HG03521 (cell line): ENCODE data around the gene ASB14.
"Not testable (repeated sequence)": the region's sequence is repeated elsewhere in the genome, so short reads cannot be mapped to it uniquely, and the experiment has no call there.

ENCODE experiments used
- ATAC-seq: cut with Tn5 transposase; IDR thresholded peaks from one replicate; pipeline ENCODE4 v1.9.1; 2021; ENCODE audit warnings: mild to moderate bottlenecking, moderate library complexity; ENCODE audit not compliant: unreplicated experiment

The ASB14 gene

DNA sequence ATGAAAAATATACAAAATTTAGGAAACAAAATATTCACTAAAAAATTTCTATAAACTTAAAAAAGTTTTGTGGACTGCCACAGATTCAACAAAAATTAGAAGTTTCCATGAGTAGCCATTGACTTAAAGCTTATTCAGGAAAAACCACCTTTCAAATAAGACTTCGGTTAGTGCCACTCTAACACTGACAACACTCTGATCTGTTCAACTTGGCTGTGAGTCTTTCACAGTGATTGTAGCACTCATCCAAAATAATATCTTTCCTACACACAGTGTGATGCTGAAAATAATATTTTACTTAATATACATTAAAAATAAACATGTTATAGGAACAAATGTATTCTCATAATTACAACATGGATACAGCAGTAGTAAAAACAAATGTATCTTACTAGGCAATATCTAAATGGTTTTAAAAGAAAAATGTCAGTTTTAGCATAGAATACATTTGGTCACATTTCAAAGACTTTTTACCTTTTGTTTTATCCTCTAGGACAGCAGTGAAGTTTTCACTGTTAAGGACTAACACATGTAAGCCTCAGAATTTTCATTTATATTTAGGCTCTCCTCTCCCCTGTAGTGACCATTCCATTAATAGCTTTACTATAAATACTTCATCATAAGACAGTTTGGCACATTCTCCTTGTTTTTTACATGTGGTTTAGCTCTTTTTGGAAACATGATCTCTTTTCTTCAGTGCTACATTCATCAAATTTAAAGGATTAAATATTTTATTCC is at the start of gene ASB14:
Gene ASB14 (minus strand): TSS at position 527 of the 738 bp plus-strand sequence. CDS start 652 bp downstream, outside the sequence.
- no peak for ATAC-seq

DNA sequence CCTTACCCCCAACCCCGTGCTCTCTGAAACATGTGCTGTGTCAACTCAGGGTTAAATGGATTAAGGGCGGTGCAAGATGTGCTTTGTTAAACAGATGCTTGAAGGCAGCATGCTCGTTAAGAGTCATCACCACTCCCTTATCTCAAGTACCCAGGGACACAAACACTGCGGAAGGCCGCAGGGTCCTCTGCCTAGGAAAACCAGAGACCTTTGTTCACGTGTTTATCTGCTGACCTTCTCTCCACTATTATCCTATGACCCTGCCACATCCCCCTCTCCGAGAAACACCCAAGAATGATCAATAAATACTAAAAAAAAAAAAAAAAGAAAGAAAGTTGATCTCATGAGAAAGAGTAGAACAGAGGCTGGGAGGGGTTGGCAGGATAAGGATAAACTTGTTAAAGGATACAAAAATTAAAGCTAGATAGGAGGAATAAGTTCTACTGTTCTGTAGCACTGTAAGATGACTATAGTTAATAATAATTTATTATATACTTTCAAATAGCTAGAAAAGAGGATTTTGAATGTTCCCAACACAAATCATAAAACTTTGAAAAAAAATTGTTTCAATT is 46.7 kb upstream of the ASB14 start:
- not testable (repeated sequence) for ATAC-seq

DNA sequence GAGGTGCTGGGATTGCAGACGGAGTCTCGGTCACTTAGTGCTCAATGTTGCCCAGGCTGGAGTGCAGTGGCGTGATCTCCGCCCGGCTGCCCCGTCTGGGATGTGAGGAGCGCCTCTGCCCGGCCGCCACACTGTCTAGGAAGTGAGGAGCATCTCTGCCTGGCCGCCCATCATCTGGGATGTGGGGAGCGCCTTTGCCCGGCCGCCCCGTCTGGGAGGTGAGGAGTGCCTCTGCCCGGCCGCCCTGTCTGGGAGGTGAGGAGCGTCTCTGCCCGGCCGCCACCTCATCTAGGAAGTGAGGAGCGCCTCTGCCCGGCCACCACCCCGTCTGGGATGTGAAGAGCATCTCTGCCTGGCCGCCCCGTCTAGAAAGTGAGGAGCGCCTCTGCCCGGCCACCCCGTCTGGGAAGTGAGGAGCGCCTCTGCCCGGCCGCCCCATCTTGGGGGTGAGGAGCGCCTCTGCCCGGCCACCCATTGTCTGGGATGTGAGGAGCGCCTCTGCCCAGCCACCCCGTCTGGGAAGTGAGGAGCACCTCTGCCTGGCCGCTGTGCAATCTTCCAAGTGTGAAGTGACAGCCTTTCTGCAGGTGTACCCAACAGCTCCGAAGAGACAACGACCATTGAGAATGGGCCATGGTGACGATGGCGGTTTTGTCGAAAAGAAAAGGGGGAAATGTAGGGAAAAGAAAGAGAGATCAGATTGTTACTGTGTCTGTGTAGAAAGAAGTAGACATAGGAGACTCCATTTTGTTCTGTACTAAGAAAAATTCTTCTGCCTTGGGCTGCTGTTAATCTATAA is 46.0 kb upstream of the ASB14 start:
- not testable (repeated sequence) for ATAC-seq

DNA sequence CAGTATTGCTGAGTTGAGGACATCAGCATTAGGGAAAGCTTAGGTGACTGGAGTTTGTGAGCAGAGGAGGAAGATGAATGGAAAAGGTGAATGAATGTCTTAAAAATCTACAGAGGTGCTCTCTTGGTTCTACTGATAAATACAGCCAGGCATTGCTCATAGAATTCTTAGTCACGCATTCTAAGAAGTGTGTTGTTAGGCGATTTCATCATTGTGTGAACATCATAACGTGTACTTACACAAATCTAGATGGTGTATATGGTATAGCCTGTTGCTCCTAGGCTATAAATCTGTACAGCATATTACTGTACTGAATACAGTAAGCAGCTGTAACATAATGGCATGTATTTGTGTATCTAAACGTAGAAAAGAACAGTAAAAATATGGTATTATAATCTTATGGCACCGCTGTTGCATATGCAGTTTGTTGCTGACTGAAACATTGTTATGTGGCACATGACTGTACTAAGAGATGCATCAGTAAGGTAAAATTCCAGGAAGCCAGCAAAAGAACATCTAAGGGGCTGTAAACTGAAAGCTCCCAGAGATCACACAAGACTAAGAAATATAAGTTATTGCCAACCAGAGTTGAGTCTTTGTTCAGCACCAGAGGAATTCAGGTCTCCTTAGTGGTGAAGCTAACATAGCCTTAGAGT is 42.9 kb upstream of the ASB14 start:
- ATAC-seq = no peak

DNA sequence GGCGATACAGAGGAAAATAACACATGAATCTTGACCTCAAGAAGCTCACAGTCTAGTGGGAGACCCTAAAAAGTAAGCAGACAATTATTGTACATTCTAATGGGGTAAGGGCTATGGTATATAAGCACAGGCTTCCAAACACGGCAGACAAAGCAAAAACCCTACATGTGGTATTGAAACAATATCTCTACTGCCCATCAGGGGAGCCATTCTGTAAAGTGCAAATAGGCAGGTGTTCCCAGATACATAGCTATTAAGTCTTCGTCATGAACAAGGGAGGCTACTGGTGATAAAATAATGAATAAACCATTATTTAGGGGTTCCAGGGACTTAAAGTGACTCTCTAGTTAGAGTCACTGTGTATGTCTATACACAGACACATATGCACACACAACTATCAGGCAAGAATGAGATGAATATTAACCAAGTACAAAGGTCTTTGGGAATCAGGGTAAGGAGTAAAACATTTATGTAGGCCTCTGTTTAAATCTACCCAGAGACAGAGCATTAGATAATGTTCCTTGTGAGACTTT is 38.7 kb upstream of the ASB14 start:
- no peak for ATAC-seq

DNA sequence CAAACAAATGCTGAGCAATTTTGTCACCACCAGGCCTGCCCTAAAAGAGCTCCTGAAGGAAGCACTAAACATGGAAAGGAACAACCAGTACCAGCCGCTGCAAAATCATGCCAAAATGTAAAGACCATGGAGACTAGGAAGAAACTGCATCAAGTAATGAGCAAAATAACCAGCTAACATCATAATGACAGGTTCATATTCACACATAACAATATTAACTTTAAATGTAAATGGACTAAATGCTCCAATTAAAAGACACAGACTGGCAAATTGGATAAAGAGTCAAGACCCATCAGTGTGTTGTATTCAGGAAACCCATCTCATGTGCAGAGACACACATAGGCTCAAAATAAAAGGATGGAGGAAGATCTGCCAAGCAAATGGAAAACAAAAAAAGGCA is 34.0 kb upstream of the ASB14 start:
- not testable (repeated sequence) for ATAC-seq

DNA sequence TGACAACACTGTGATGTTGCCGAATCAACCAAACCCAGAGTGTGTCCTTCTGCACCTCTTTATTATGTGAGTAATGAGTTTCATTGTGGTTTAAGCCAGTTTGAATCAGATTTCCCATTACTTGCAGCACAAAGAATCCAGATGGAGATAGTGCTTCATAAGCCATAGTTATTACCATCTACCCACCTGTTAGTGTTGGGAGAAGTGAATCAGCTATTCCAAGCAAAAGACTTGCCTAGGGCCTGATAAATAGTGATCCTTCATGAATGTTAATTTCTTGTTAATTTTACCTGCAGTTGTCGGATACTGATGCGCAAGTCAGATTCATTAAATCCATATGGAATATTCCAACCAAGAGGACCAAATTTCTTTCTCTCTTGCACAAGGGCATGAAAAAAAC is 21.7 kb upstream of the ASB14 start:
- no peak for ATAC-seq

DNA sequence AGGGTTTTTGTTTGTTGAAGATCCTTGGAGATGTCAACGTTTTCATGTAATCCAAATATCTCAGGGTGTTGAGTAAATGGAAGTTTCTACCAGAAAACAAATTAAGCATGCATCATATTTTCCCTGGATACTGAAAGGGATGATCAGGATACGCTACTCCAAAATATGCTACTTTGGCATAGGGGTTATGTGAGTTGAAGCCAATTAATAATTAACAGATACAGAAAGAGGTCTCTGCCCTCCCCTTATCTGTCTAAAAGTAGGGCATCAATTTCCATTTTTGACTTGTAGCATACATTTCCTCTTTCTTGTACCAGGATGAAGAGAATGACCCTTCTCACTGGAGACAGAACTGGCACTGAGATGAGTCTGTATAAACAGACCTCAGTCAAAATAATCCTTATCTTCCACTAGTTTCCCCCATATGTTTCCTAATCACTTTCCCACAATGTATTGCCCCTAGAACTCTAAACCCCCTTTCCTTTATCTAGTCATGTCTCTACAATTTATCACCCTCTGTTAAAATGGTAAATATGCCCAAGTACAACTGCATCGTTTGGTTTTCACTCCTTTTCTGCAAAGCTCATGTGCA is 17.4 kb upstream of the ASB14 start:
- ATAC-seq = no peak

DNA sequence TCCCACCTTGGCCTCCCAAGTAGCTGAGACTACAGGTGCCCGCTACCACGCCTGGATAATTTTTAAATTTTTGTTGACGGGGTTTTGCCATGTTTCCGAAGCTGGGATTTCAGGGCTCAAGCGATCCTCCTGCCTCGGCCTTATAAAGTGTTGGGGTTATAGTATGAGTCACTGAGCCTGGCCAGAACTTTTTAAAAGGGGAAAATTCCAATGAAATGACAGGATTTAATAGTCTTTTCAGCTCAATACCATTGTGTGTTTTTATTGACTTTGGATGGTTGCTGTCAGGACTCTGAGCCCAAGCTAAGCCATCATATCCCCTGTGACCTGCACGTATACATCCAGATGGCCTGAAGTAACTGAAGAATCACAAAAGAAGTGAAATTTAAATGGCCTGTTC is 11.0 kb upstream of the ASB14 start:
- ATAC-seq = not testable (repeated sequence)

DNA sequence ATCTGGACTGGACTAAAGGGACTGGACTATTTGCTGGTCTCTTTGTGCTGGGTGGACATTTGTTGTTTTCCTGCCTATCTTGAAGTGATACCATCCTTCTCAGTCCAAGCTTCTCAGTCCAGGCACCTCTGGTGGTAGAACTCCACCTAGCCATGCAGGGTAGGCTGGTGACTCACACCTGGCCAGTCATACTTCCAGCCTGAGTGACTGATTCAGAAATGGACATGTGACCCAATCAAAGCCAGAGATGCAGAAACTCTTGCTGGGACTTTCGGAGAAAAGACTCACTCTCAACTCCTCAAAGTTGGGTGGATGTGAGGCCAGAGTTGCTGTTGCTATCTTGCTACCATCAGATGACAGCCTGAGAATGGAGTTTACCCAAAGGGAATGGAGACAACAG is 5.6 kb upstream of the ASB14 start:
- ATAC-seq = no peak

DNA sequence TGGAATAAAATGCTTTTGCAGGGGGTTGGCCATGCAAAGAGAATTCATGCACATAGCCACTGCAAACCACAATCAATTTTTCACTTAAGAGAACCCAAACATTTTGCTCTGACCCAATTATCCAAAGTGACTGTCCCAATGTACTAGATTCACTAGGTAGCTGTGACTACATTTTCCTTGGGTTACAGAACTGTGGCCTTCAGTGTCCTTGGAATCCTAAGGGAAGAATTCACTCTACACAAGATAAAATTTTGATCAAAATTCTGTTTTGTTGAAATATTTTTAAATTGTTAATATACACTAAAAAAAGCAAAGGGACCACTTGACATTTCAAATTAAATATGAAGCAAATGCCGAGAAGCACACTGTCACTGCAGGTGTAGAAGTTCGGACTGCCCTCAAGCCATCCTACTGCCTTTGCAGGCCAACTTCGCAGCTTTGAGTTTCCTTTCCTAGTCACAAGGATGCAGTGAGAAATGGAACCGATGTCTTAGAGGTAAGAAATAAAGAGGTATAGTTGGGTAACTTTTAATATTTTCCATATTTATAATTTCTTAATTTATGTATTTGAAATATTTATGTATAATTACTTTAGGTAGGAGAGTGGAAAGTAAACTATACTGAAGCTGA is 527 bp upstream of the ASB14 start:
- no peak for ATAC-seq

DNA sequence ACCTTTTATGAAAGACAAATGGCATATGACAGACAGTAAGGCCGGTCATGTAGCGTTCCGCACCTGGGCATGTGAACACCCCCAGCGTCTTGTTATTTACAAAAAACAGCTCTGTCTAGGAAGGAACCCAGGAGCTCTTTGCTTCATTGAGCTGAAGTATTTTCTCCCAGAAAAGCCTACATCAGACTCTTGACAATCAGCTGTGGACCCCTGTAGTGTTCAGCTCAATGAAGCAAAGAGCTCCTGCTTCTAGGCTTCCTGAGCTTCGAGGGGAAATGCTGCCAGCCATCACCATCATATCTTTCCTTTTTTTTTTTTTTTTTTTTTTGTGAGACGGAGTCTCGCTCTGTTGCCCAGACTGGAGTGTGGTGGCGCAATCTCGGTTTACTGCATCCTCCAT is 4.1 kb downstream of the ASB14 start:
- ATAC-seq = no peak

DNA sequence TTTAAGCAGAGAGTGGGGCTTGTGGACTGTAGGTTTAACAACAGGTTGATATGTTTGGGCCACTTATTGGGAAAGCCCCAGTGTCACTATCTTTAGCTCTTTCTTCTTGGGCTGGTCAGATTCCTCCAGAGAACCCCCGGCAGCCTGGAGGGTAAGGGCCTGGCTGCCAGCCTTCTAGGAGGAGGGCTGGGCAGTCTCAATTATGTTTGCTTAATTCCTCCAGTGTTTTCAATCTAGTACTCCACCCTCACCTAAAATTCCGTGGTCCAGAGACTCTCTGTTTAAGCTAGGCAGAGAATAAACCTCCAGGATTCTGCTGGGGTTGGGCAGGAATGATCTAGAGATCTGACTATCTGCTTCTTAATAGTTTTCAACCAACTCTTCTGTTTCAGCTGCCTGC is 5.3 kb downstream of the ASB14 start:
- no peak for ATAC-seq

DNA sequence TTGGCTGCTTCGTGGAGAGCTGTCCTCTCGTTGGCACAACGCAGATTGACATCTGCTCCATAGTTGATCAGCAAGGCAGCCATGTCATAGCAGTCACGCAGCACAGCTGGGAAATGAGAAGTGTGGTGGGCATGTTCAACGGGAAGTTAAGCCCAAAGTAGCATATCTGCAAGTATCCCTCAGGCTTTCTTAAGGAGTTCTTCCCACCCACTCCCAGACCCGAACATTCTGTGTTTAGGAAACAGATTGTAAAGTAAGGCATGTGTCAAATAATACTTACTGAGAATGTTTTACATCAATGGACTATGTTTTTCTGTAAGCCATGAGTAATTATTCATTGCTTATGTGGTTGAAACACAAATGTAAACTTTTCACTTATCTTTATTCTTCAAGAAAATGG is 9.2 kb downstream of the ASB14 start:
- ATAC-seq = no peak

DNA sequence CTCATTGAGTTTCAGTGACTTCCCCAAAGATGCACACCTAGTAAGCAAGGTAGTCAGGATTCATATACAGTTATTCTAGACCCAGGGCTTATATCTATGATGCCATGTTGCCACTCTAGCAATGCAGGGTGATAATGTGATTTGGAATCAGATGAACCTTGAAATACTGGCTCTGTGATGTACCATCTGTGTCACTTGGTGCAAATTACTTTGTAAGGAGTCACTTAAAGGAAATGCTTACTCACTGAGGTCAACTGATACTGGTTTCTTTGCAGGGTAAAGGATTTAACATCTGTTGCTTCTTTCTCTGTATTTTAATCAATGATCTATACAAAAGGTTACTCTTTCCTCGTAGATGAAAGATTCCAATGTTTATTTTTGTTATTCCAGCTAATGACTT is 10.8 kb downstream of the ASB14 start:
- no peak for ATAC-seq

DNA sequence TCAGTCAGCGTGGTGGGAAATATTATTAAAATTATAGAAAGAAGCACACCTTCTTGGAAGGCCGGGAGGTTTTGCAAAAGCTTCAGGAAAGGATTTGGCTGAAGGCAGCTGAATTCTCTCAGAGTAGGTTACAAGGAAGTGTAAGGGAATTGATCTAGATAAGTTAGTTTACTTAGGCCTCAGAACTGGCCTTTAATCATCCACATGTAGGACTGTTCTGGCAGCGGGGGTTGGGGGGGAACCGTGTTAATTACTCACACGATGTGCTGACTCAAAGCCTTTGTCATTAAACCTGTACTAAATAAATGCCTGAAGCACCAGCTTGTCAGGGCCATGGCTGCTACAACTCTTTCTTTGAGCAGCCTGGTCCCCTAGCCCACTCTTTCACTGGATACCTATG is 12.8 kb downstream of the ASB14 start:
- ATAC-seq = no peak

DNA sequence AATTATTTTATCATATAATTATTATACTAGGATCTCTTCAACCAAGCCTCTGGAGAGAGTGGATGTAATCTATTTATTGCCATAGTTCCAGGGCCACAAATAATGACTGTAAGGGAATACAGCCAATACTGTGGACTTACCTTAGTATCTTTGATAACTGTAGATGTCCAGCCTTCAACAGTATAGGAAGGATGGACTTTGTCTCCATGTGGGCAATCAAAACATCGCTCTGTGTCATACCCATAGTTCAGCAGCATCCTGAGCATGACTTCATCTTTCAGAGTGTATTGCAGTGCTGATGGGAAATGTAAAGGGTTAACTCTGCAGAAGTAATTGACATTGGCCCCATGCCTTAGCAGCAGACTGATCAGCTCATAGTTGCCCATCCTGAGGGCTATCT is 14.2 kb downstream of the ASB14 start:
- ATAC-seq = no peak

DNA sequence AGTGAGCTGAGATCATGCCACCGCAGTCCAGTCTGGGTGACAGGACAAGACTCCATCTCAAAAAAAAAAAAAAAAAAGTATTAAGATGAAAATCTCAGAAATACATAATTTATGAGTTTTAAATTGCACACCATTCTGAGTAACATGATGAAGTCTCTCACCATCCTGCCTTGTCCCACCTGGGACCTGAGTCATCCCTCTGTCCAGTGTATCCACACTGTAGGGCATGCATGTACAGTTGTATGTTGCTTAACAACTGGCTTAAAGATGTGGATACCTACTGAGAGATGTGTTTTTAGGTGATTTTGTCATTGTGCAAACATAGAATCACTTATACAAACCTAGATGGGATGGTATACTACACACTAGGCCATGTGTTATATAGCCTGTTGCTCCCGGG is 17.1 kb downstream of the ASB14 start:
- ATAC-seq = no peak

DNA sequence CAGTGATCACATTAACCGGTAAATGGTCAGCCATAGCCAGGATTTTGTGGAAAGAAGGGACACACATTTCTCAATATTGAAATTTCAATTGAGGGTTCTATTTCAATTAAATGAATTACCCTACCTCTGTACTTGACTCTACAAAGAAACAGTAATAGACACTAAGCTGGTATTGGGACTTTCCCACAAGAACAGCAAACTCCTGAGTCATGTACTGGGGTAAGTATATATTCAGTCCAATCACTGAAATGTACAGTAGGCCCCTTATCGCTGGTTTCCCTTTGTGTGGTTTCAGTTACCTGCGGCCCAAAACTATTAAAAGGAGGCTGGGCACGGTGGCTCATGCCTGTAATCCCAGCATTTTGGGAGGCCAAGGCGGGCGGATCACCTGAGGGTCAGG is 17.6 kb downstream of the ASB14 start:
- no peak for ATAC-seq

DNA sequence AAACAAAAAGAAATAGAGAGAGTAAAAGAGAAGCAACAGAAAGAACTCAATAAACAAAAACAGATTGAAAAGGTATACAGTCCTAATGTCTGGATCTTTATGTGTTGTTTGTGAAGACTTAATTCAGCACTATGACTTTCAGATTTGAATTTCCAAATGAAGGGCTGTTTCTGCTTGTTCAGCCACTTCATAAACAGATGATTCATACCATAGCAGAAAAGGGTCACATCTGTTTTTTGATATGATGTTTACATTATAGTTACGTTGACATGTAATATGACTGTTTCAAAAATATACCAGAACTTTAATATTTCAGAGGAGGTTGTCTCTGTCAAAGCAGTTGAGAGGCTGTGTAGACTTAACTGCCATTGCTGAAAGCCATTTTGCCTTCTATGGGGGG is 24.1 kb downstream of the ASB14 start:
- no peak for ATAC-seq
